Measurements from ENCODE around the gene ARFGEF2. TPM values are rescaled to one million over a fixed set of nuclear protein-coding genes. Genes with fewer than 3 reads are reported as not detected.
"Not testable (repeated sequence)": the region's sequence is repeated elsewhere in the genome, so short reads cannot be mapped to it uniquely, and the experiment has no call there.

The ARFGEF2 gene
- total and polyA plus RNA-seq, 12 donors = 6.2 to 50.0 (median 41.8) TPM

- whole genome bisulfite sequencing, 2 donors = 73 to 91% methylated on average over 3 of the region's 3 CpGs
- intact Hi-C loops (cut with DNase I) = no loop called here
- TF ChIP-seq CTCF (IDR thresholded peaks at IDR 0.05) = no peak
- Histone ChIP-seq H3K27ac (no peak overlapping the region), H3K4me3 (no peak overlapping the region), H3K9me3 (no peaks in the 10 kb centered on the region), H3K27me3 (no peaks in the 10 kb centered on the region), H3K36me3 (peaks cover 0 to 98% (median 24%) of the 10 kb centered on the region in 9 donors), H3K4me1 (no peaks in the 10 kb centered on the region)
- DNase-seq (no peak), ATAC-seq (no peak)
Measured at GRCh38 chr20:49063279-49063678, 141.8 kb downstream of the ARFGEF2 start.

GRCh38 chr20:49074521-49074920 is 153.0 kb downstream of the ARFGEF2 start:
- Histone ChIP-seq H3K4me3 (no peak overlapping the region), H3K9me3 (no peaks in the 10 kb centered on the region), H3K4me1 (no peaks in the 10 kb centered on the region), H3K27me3 (no peaks in the 10 kb centered on the region), H3K36me3 (peaks cover 0 to 98% (median 66%) of the 10 kb centered on the region in 9 donors), H3K27ac (no peak overlapping the region)
- ATAC-seq (no peak), DNase-seq (no peak)
- no peak for TF ChIP-seq CTCF (IDR thresholded peaks at IDR 0.05)
- WGBS, 2 donors = 85 to 90% methylated on average over 2 of the region's 2 CpGs
- intact Hi-C loops (cut with DNase I) = no loop called here

DNA sequence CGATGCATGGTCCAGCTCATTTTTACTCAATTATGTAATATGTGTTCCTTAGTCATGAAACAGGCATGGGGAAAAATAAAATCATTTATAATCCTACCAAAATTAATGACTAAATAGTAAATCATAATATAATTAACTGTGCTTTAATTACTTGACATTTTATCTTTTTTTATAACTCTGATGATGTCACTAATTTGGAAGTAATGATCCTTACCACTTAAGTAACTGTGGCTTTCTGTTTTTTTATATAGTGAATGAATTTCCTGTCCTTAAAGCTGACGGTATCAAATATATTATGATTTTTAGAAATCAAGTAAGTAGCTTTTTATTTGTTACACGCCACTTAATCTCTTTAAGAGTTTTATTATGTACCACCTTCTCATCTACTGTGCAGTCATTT is 156.8 kb downstream of the ARFGEF2 start:
- no peaks in the 10 kb centered on the region for H3K27me3 ChIP-seq
- no peaks in the 10 kb centered on the region for H3K9me3 ChIP-seq
- TF ChIP-seq CTCF (IDR thresholded peaks at IDR 0.05) = no peak
- no peak overlapping the region for H3K4me3 ChIP-seq
- 91 to 95% methylated on average over 3 of the region's 3 CpGs for WGBS, 2 donors
- no peak for DNase-seq
- no peaks in the 10 kb centered on the region for H3K4me1 ChIP-seq
- intact Hi-C loops (cut with DNase I) = no loop called here
- peaks cover 0 to 98% (median 76%) of the 10 kb centered on the region in 9 donors for H3K36me3 ChIP-seq
- no peak overlapping the region for H3K27ac ChIP-seq
- no peak for ATAC-seq

DNA sequence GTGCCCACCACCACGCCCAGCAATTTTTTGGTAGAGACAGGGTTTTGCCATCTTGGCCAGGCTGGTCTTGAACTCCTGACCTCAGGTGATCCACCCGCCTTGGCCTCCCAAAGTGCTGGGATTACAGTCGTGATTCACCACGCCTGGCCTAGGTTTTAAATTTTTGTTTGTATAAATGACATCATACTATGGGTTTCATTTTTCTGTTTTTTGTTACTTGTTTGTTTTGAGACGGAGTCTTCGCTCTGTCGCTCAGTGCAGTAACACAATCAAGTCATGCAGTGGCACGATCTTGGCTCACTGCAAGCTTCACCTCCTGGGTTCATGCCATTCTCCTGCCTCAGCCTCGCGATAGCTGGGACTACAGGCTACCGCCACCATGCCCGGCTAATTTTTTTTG is 160.8 kb downstream of the ARFGEF2 start:
- ATAC-seq, H3K4me1 ChIP-seq, DNase-seq, H3K9me3 ChIP-seq, H3K27ac ChIP-seq, H3K27me3 ChIP-seq, H3K4me3 ChIP-seq: not testable (repeated sequence)
- 97% methylated on average over 12 of the region's 12 CpGs for WGBS, 2 donors
- intact Hi-C loops (cut with DNase I) = loop anchor here in 1 of 10 donors (5.0 kb wide), 1 partner anchor 70 kb away; no protein-coding TSS in a partner anchor
- H3K36me3 ChIP-seq = peaks cover 0 to 100% (median 69%) of the 10 kb centered on the region in 9 donors

Other genes with a start within 250 kb of the ARFGEF2 start
- 10 to 100 TPM in 4 of 10 donors, 1 to 10 TPM in 6; 4.6 to 23.4 (median 8.5) TPM for gene PREX1, start 93.7 kb upstream of the ARFGEF2 start, total RNA-seq
- 10 to 100 TPM in 1 of 2 donors, 1 to 10 TPM in 1; 9.0 to 11.9 TPM for gene PREX1, start 93.7 kb upstream of the ARFGEF2 start, polyA plus RNA-seq
- gene CSE1L, start 124.6 kb downstream of the ARFGEF2 start, total RNA-seq = 10 to 100 TPM; 27.8 to 47.6 (median 39.9) TPM
- gene CSE1L, start 124.6 kb downstream of the ARFGEF2 start, polyA plus RNA-seq = 10 to 100 TPM; 16.2 to 37.6 TPM